Caco-2 (cell line): ENCODE results near the gene MYO7A. TPM values are rescaled to one million over a fixed set of nuclear protein-coding genes. Genes with fewer than 3 reads are reported as not detected.

ENCODE experiments used
- BruUV-seq: library from RNA; stranded (reverse); fragments of 400-500 nt; replicated peaks from 2 replicates; lab custom pipeline; 2021; lab: Mats Ljungman, UMichigan
- CTCF ChIA-PET: fragments of 300-600 bp; sonication (Branson Sonifier 250); formaldehyde crosslinking; loops from one replicate; lab custom pipeline; 2022; ENCODE audit warnings: antibody characterized with exemption; lab: Charles Lee
- POLR2A ChIA-PET: fragments of 300-600 bp; sonication (Branson Sonifier 250); formaldehyde crosslinking; loops from one replicate; lab custom pipeline; 2022; ENCODE audit warnings: antibody characterized with exemption; lab: Charles Lee
- DNase-seq, 2 experiments: peaks; one replicate each; pipeline versions ENCODE4 v3.0.0 to v3.0.0-alpha.2; 2020 to 2022
- H3K27me3 ChIP-seq: replicated peaks from 2 replicates; pipeline ENCODE4 v1.6.0; 2011; ENCODE audit warnings: low read length; ENCODE audit not compliant: control insufficient read depth, insufficient read depth
- H3K36me3 ChIP-seq: 2 replicates; pipeline ENCODE4 v1.5.1; 2011; ENCODE audit warnings: low read length; ENCODE audit not compliant: control insufficient read depth, insufficient read depth
- H3K4me1 ChIP-seq: fragments of 250-450 bp; sonication (Bioruptor Pico); 2 replicates; pipeline ENCODE4 v1.5.1; 2020; ENCODE audit warnings: mild to moderate bottlenecking
- H3K4me3 ChIP-seq: 2 replicates; pipeline ENCODE4 v1.5.1; 2011; ENCODE audit warnings: low read depth, mild to moderate bottlenecking, control low read depth, low read length
- H3K9me3 ChIP-seq: fragments of 250-450 bp; sonication (Bioruptor Pico); 2 replicates; pipeline ENCODE4 v1.5.1; 2020; ENCODE audit warnings: mild to moderate bottlenecking, moderate library complexity
- H3K27ac Mint-ChIP-seq: one replicate; pipeline ENCODE4 v1.8.0; 2022; ENCODE audit warnings: mixed read lengths; ENCODE audit not compliant: unreplicated experiment
- H3K27me3 Mint-ChIP-seq: one replicate; pipeline ENCODE4 v1.8.0; 2022; ENCODE audit warnings: mixed read lengths; ENCODE audit not compliant: insufficient read depth, unreplicated experiment
- H3K36me3 Mint-ChIP-seq: one replicate; pipeline ENCODE4 v1.8.0; 2022; ENCODE audit warnings: mild to moderate bottlenecking, mixed read lengths; ENCODE audit not compliant: insufficient read depth, unreplicated experiment
- H3K4me1 Mint-ChIP-seq: one replicate; pipeline ENCODE4 v1.8.0; 2022; ENCODE audit warnings: low read depth, mixed read lengths; ENCODE audit not compliant: unreplicated experiment
- H3K4me3 Mint-ChIP-seq: one replicate; pipeline ENCODE4 v1.8.0; 2022; ENCODE audit warnings: mild to moderate bottlenecking, moderate library complexity, mixed read lengths; ENCODE audit not compliant: unreplicated experiment
- H3K9me3 Mint-ChIP-seq: one replicate; pipeline ENCODE4 v1.8.0; 2022; ENCODE audit warnings: mixed read lengths; ENCODE audit not compliant: unreplicated experiment
- CTCF ChIP-seq, 2 experiments: fragments of 200-600 bp in 1 of 2; IDR thresholded peaks; 1 replicate in 1 of 2; 2 replicates in 1 of 2; pipeline versions ENCODE4 v1.5.1 to v1.8.0; 2011 to 2022; ENCODE audit warnings: antibody characterized with exemption in 1 of 2, control low read depth in 1 of 2, inconsistent platforms in 1 of 2, low read depth in 1 of 2, low read length in 1 of 2, mild to moderate bottlenecking in 1 of 2, moderate library complexity in 1 of 2; ENCODE audit not compliant: insufficient read depth in 1 of 2, severe bottlenecking in 1 of 2, unreplicated experiment in 1 of 2
- intact Hi-C: fragments of 100-400 bp; cut with micrococcal nuclease; formaldehyde crosslinking; loops from one replicate; pipeline ENCODE4 v1.10.0; 2022; ENCODE audit not compliant: unreplicated experiment
- total RNA-seq: library from RNA; stranded (reverse); gene quantifications from 2 replicates; pipeline ENCODE4 v1.2.3, GENCODE V29; 2022

MYO7A gene
- total RNA-seq, 1 experiment from 2014 or later: 8.9 TPM

DNA sequence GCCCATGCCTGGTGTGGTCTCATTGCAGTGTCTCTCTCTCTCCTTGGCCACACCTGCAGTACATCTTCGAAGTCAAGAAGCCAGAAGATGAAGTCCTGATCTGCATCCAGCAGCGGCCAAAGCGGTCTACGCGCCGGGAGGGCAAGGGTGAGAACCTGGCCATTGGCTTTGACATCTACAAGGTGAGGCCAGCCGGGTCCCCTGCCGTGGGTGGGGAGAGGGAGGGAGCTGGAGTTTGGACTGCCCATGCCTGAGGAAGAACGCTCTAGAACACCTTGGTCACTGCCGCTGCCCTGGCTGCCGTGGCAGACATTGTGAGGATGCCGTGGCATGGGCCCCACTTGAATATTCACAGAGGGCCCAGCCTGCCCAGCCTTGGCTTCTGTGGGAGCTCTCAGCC is 9.1 kb upstream of the MYO7A start:
- intact Hi-C loops: no loop called here
- no peak for DNase-seq
- H3K9me3 Mint-ChIP-seq: no peaks in the 10 kb centered on the region
- H3K36me3 Mint-ChIP-seq: no peaks in the 10 kb centered on the region
- no peaks in the 10 kb centered on the region for H3K27me3 Mint-ChIP-seq
- Histone ChIP-seq H3K9me3 (no peaks in the 10 kb centered on the region), H3K36me3 (no peaks in the 10 kb centered on the region), H3K27me3 (no peaks in the 10 kb centered on the region), H3K4me3 (no peak overlapping the region), H3K4me1 (no peaks in the 10 kb centered on the region)
- CTCF ChIA-PET: interaction anchor here (0.9 kb wide), 2 partner anchors 9 to 28 kb away, joined by 3 read pairs; partner anchors contain the start of gene MYO7A
- no peak for TF ChIP-seq CTCF (IDR thresholded peaks at IDR 0.05; ENCODE audit: insufficient read depth in 1 of 2, low read depth in 1 of 2, low read length in 1 of 2, severe bottlenecking in 1 of 2, unreplicated experiment in 1 of 2)
- POLR2A ChIA-PET: no interaction called here
- no peak overlapping the region for H3K27ac Mint-ChIP-seq
- no peaks in the 10 kb centered on the region for H3K4me1 Mint-ChIP-seq
- H3K4me3 Mint-ChIP-seq: no peak overlapping the region
- no TSS peak for BruUV-seq

DNA sequence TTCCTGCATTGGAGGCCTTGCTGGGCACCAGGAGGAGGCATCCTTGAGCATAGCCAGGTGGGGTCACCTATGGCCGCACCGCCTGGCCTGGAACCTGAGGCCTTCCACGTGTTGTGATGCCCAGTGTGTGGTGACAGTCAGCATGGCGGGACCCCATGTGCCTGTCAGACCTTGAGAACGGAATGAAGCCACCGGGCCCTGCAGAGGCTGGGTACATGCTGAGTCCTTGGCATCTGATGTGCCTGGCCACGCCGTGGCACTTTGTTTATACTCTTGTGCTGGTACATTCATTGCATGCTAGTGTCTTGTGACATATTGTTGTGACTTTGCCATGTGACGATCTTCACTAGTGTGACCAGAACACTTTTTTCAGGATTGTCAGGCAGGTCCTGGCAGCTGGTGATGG is 8.5 kb upstream of the MYO7A start:
- TF ChIP-seq CTCF (IDR thresholded peaks at IDR 0.05; ENCODE audit: insufficient read depth in 1 of 2, low read depth in 1 of 2, low read length in 1 of 2, severe bottlenecking in 1 of 2, unreplicated experiment in 1 of 2): no peak
- no peaks in the 10 kb centered on the region for H3K36me3 ChIP-seq
- DNase-seq: no peak
- no peak overlapping the region for H3K27ac Mint-ChIP-seq
- no peaks in the 10 kb centered on the region for H3K27me3 ChIP-seq
- no TSS peak for BruUV-seq
- POLR2A ChIA-PET: no interaction called here
- no peaks in the 10 kb centered on the region for H3K4me1 ChIP-seq
- H3K4me1 Mint-ChIP-seq: no peaks in the 10 kb centered on the region
- CTCF ChIA-PET: interaction anchor here (0.8 kb wide), 1 partner anchor 71 kb away, joined by 3 read pairs; no protein-coding TSS in a partner anchor
- no peaks in the 10 kb centered on the region for H3K36me3 Mint-ChIP-seq
- no peaks in the 10 kb centered on the region for H3K27me3 Mint-ChIP-seq
- no peak overlapping the region for H3K4me3 Mint-ChIP-seq
- H3K4me3 ChIP-seq: no peak overlapping the region
- intact Hi-C loops: no loop called here
- H3K9me3 ChIP-seq: no peaks in the 10 kb centered on the region
- no peaks in the 10 kb centered on the region for H3K9me3 Mint-ChIP-seq

GRCh38 chr11:77120571-77120970 is 7.5 kb upstream of the MYO7A start:
- DNase-seq: no peak
- Mint-ChIP-seq H3K27ac (no peak overlapping the region), H3K36me3 (no peaks in the 10 kb centered on the region), H3K4me3 (no peak overlapping the region), H3K27me3 (no peaks in the 10 kb centered on the region), H3K9me3 (no peaks in the 10 kb centered on the region), H3K4me1 (no peaks in the 10 kb centered on the region)
- no peaks in the 10 kb centered on the region for H3K36me3 ChIP-seq
- H3K4me1 ChIP-seq: no peaks in the 10 kb centered on the region
- CTCF ChIA-PET: no interaction called here
- no peaks in the 10 kb centered on the region for H3K27me3 ChIP-seq
- intact Hi-C loops: no loop called here
- TF ChIP-seq CTCF (IDR thresholded peaks at IDR 0.05; ENCODE audit: insufficient read depth in 1 of 2, low read depth in 1 of 2, low read length in 1 of 2, severe bottlenecking in 1 of 2, unreplicated experiment in 1 of 2): no peak
- no TSS peak for BruUV-seq
- H3K4me3 ChIP-seq: no peak overlapping the region
- H3K9me3 ChIP-seq: no peaks in the 10 kb centered on the region
- POLR2A ChIA-PET: no interaction called here
